HG02763 (cell line): ENCODE measurements around the gene ULK4.
"Not testable (repeated sequence)": the region's sequence is repeated elsewhere in the genome, so short reads cannot be mapped to it uniquely, and the experiment has no call there.

Experiments
- ATAC-seq: cut with Tn5 transposase; IDR thresholded peaks from one replicate; pipeline ENCODE4 v1.9.1; 2021; ENCODE audit warnings: mild to moderate bottlenecking, moderate library complexity; ENCODE audit not compliant: unreplicated experiment

The ULK4 gene

DNA sequence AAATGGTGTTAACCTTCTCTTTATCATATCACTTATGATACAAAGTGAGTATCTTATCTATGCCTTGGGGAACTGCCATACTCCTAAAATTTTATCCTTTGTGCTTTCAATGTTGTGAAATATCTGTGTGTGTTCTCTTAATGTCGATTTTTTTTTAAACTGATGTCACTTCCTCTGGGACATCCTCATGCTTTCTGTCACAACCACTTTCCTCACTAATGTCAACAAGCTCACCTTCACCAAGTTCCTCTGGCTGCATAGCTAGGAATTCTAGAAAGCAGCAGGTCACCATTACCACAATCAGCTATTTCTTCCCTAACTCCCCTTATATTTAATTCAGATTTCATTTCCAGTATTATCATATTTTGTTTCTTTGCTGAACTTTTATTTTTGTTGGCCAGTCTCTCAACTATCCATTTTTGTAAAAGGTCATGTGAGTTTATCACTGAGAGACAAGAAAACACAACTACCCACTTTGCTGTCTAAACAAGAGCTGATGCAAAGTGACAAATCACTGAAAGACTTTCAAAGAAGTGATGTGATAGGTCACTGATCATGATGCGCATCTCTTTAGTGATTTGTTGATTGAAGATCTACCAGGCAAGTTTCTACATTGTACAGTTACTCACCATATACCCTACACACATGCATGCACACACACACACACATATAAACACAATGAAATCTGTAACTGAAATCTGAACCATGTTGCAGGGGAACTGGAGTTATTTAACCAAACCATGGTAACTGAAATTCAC lies 369.0 kb downstream of the ULK4 start:
- ATAC-seq = no peak

DNA sequence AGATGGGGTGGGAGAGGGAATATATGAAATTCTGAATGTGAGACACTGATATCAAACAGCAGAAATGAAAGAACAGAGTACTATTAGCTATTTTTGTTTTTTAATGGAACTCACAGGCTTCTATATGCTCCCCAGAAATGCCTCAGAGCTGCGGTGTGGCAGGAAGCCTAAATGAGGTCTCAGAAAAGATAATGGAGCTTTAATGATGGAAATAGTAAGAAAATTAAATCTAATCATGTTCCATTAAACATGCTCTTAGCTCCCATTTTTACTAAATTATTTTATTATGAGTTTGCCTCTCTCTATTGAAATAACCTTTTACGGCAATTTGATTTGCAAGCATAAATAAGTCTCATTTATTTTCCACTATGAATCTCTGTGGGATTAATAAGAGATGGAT lies 378.9 kb downstream of the ULK4 start:
- no peak for ATAC-seq

GRCh38 chr3:41581700-41582099 lies 380.2 kb downstream of the ULK4 start:
- peak; percentile 96 for ATAC-seq

DNA sequence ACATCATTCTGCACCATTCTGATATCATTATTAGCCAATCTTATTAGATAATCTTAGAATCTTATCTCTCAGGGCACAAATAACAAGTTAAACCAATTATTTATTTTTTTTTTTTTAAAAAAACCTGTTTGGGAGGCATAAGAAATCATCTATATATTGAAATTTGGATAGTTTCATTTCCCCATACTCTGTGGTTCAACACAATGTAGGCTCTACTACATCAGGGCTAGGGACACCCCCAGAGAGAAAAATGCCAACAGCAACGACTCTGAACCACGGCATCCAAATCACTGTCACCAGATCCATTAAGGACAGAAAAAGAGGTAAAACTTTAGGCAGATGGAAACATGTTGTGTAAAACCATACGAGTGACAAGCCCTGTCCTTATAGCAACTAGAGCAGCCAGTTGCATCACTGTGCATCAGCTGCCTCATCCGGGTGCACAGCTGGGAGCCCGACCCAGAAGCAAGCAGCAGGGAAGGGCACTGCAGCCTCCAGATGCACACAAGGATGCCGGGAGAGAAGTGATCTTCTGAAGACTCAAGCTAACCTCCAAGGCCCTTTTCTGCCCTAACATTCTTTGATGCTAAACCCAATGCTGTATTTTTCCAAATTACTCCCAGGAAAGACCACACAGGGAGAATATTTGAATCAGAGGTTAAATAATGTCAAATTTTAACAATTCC lies 381.5 kb downstream of the ULK4 start:
- no peak for ATAC-seq

GRCh38 chr3:41579861-41580260 lies 382.0 kb downstream of the ULK4 start:
- no peak for ATAC-seq

DNA sequence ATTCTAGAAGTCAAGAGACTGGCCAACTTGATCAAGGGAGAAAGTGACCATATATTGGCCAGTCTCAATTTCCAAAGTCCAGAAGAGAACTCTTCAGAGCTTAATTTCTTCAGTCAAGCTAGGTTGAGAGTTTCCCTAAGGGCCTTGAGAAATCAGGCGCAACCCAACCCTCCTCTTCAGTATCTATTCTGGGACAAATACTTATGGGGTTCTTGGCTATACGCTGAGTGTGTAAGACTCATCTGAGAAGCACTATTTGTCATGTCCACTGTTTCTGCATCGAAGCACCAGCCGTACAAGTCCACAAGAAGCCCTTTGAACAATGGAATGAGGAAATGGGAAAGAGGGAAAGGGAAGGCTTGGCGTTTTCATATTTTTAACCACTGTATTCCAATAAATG lies 383.1 kb downstream of the ULK4 start:
- ATAC-seq = no peak

- ATAC-seq = no peak
These were observed 386.2 kb downstream of the ULK4 start for GRCh38 chr3:41575724-41576123.

DNA sequence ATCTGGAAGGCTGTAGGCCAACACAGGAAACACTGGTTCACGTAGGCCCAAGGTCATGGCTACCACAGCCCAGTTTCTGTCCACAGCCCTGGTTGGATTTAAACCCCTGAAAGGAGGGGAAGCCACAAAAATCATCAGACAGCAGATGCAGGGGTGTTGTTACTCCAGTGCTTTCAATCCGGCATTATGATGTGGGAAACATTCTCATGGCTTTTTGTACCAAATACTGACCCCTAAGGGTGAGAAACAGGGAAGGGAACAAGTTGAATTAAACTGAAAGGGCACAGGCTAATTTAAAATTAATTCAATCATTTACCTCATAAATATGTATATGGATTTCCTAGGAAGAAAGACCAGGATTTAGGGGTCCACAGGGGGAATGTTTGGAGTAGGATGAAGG lies 387.0 kb downstream of the ULK4 start:
- no peak for ATAC-seq

- ATAC-seq = no peak
These were observed 388.3 kb downstream of the ULK4 start for GRCh38 chr3:41573591-41573990.

DNA sequence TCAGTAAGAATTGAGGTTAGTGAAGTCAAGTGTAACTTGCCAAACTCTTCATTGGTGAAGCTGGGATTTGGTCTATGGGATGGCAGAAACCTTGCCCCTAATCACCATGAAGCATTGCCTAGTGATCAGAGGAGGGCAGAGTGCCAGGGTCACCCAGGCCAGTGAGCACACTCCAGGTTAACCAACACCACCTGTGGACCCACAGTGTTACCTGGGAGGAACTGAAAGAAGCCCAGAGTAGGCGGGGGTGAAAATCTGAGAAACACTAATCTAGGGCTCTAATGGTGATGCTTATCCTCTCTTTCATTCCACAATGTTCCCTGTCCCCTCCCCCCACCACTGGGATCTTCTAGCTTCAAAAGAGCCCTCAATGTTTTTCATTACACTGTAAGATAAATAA lies 389.8 kb downstream of the ULK4 start:
- no peak for ATAC-seq

DNA sequence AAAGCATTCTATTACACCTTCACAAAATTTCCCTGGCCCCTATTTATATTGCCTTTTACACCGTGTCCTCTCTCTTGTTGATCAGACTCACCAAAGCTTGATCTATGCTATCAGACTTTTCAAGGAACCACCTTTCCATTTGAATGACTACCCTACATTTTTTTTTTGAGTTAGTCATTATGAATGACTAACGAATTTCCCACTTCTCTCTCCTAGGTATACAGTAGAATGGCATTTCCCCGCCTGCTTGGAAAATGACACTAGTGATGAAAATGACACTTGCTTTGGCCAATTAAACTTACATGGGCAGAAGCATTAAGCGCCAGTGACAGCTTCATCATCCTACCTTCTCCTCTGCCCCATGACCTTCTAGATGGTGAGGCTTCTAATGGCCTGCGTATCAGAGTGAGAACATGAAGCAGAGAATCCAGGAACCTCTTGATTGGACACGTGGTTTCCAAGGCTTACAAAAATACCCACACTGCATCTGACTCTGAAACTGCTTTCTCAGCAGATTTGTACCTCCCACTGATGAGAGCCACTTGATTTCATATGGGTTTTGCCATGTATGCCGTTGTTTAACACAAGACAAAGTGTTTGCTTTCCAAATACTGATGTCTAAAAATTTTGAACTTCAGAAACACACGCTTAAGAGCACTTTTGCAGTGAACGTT lies 392.1 kb downstream of the ULK4 start:
- no peak for ATAC-seq

- ATAC-seq = no peak
These were observed 395.9 kb downstream of the ULK4 start for GRCh38 chr3:41565948-41566514.

GRCh38 chr3:41565003-41565402 lies 396.9 kb downstream of the ULK4 start:
- no peak for ATAC-seq

- not testable (repeated sequence) for ATAC-seq
These were observed 405.7 kb downstream of the ULK4 start for GRCh38 chr3:41556245-41556644.

DNA sequence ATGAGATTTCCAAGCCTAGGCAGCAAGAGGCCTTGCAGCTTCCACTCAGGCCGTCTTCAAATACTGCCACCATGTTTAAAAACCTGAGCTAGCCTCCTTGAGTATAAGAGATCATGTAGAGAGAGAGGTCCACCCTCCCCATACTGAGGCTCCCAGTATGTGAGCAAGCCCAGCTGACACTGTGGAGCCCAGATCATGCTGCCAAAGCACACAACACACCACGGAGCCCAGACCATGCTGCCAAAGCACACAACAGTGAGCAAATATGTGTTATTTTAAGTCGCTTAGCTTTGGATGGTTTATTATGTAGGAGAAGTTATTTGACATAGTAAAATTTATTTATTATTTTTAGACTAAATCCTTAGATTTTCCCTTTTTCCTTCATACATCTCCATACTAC lies 428.9 kb downstream of the ULK4 start:
- no peak for ATAC-seq

GRCh38 chr3:41526995-41527573 lies 434.8 kb downstream of the ULK4 start:
- no peak for ATAC-seq

DNA sequence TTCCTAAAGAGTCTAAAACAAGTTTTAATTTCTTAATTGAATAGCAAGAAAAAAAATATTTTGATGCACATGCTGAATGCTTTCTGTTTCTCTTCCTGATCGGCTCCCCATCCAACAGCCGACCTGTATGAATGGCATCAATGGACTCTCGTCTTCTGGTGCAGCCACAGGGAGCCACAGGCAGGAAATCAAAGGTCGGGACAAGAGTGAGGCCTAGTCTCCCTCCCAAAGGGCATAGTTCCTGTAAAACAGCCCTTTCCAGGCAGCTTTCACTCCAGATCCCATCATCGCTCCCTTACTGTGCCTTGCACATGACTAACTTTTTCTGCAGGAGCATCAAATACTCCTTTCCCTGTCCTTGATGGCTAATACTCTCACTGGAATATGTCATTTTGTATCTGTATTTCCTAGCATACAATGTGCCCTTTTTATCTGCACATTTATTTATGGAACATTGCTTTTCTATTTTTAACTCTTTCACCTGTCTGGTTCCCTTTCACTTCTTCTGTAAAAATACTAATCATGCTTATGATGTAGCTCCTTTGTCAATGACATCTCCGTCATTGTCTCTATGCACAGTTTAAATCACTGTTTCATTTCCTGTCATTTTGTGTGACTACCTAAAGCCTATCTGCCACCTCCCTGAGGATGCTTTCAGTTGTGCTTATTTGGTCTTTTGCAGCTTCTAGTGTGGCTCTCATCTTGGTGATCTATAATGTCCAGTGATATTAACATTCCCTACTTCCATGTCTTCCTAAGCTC lies 436.4 kb downstream of the ULK4 start:
- no peak for ATAC-seq

DNA sequence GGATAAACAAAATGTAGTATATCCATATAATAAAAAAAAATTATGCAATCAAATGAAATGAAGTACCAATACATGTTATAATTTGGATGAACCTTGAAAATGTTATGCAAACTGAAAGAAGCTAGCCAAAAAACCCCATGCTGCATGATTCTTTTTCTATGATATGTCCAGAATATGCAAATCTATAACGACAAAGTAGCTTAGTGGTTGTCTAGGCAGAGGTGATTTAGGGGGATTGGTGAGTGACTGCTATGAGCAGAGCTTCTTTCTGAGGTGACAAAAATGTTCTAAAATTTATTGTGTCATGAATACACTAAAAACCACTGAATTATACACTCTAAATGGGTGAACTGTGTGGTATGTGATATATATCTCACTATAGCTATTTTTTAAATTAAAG lies 438.0 kb downstream of the ULK4 start:
- ATAC-seq = no peak

GRCh38 chr3:41522612-41523011 lies 439.3 kb downstream of the ULK4 start:
- peak; percentile 67 for ATAC-seq

DNA sequence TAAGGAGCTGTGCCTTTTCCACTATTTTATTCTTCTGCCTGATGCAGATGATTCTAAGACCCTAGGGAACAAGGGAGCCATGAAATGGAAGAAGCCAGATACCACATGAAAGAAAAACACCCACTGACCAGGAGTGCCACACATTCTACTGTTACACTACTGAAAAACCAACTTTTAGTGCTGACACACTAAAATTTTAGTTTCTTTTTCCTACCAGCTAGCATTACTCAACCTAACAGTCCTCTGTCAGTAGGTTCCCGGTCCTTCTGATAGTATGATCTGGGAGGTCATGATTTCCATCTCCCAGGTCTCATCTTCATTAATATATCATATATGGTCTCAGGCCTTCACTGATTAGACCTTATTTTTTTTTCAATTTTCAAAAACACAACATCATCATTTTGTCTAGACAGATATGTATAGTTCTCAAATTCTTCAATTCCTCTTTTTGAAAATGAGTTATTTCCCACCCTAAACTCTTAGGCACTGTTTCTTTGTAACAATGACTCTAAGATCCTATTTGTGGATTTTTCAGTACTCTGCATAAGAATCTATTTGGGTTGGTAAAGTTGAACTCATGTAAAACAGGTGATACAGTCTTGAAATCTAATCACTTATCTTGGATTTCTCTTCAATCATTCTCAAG lies 440.8 kb downstream of the ULK4 start:
- ATAC-seq = no peak
